UCSD-AML1 (cell line): ENCODE data around the gene DNAAF5.
"Not testable (repeated sequence)": the region's sequence is repeated elsewhere in the genome, so short reads cannot be mapped to it uniquely, and the experiment has no call there.

ENCODE experiments used
- DNase-seq: peaks from one replicate; lab custom pipeline; 2025; ENCODE audit not compliant: unreplicated experiment; lab: John Stamatoyannopoulos, UW

DNAAF5 gene

GRCh38 chr7:802500-803242 is 76.2 kb downstream of the DNAAF5 start:
- no peak for DNase-seq

DNA sequence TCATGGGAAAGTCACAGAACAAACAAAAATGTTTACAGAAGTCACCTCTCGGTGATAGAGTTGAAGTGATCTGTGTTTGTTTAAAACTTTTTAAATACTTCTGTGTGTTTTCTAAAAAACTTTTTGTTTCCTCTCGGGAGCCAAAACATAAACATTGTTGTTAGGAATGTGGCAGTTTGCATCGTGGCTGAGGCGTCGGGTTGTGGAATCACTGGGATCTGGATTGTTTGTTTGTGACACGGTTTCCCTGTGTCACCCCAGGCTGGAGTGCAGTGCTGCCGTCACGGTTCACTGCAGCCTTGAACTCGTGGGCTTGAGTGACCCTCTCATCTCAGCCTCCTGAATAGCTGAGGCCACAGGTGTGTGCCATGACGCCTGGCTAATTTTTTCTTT is 76.7 kb downstream of the DNAAF5 start:
- DNase-seq, result no peak

GRCh38 chr7:803796-804195 is 77.3 kb downstream of the DNAAF5 start:
- not testable (repeated sequence) for DNase-seq

DNA sequence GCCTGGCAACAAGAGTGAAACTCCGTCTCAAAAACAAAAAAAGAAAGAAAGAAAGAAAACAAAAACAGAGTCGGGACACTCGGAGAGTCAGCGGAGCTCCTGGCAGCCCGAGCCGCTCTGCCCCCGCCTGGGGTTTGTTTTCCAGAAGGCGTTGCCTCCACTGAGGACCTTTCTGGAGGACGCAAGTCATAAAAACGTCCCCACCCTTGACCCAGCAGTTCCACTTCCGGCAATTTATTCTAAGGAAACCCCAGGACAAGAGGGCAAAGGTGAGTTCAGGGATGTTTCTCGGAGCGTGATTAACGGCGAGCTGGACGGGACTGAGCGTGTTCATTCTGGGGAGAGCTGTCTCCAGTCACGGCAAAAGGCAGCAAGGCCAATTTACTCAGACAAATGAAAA is 78.8 kb downstream of the DNAAF5 start:
- no peak for DNase-seq

DNA sequence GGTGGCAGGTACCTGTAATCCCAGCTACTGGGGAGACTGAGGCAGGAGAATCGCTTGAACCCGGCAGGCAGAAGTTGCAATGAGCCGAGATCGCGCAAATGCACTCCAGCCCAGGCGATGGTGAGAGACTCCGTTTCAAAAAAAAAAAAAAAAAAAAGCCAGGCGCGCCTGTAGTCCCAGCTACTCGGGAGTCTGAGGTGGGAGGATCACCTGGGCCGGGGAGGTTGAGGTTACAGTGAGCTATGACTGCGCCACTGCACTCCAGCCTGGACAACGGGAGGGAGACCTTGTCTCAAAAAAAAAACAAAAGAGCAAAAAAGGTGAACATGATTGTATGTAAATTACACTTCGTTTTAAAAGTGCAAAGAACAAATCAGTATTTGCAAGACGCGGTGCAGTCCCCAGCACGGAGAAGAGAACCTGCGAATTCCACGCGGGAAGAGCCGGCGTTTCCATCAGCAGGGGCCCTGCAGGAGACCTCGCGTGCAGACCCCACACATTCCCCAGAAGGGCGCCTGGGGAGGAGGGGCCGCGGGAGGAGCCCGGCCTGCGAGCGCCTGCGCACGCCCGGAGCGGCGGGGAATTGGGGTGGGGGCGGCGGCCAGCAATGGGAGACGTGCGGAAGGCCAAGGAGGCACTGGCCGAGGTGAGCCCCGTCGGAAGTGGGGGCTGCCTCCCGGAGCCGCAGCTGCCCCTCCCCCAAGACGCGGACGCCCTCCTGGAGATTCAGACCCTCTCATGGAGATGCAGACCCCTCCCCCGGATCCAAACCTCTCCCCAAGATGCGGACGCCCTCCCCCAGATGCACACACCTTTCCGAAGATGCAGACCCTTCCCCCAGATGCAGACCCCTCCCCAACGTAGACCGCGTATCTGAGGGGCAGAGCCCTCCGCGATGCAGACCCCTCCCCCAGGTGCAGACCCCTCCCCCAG is 89.1 kb downstream of the DNAAF5 start:
- DNase-seq, result no peak

GRCh38 chr7:816300-816750 is 89.8 kb downstream of the DNAAF5 start:
- DNase-seq, result peak; percentile 90

DNA sequence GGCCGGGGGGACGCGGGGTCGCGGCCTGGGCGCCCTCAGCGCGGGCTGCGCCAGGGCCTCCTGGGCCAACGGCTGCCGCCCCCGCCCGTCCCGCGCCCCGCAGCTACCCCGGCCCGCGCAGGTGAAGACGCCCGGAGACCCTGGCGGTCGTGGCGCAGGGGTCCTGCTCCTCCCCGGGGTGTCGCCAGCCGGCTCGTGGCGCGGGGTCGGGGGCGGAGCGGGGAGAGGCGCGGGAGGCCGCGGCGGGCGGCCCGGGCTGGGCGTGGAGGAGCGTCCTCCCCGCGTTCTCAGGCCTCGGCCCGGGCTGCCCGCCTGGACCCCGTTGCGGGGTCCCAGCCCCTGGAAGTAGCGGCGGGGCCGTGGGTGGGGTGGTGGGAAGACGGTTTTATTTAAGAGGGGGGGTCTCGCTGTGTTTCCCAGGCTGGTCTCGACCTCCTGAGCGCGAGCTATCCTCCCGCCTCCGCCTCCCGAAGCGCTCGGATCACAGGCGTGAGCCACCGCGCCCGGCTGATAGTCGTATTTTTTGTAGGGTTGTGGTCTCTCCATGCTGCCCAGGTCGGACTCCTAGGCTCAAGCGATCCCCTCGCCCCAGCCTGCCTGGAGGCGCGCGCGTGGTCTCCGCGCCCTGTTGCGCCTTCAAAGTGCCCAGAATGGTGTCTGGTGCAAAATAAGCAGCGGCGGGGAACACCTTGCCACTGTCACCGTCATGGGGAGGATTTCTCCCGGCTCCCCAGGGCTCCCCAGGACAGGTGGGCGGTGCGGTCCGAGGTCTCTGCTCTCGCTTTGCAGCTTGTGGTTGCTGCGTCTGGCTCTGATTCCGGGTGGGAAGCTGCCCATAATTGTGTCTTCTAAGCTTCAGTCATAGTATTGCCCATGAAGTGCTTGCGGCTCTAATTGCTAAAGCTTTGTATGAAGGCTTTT is 90.5 kb downstream of the DNAAF5 start:
- no peak for DNase-seq

GRCh38 chr7:818031-818699 is 91.7 kb downstream of the DNAAF5 start:
- DNase-seq, result no peak

GRCh38 chr7:820341-820740 is 93.8 kb downstream of the DNAAF5 start:
- DNase-seq, result no peak

DNA sequence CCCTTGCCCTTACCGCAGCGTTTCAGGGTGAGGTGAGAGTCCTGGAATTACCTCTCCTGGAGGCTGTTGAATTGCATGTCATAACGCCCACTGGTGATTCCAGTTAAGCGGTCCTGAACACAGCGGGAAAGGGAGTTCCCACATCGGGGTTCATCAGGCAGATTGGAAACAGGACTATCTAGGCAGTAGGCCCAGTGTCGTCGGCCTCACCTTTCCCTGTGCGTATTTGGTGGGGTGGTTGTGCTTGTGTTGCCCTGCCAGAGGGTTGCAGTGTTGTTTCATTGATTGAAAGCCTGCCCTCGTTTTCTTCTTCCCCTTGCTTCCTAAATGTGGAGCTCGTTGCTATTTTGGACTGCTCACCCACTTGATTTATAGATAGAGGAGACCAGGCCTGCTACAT is 95.2 kb downstream of the DNAAF5 start:
- DNase-seq, result no peak

GRCh38 chr7:822692-823276 is 96.3 kb downstream of the DNAAF5 start:
- no peak for DNase-seq

DNA sequence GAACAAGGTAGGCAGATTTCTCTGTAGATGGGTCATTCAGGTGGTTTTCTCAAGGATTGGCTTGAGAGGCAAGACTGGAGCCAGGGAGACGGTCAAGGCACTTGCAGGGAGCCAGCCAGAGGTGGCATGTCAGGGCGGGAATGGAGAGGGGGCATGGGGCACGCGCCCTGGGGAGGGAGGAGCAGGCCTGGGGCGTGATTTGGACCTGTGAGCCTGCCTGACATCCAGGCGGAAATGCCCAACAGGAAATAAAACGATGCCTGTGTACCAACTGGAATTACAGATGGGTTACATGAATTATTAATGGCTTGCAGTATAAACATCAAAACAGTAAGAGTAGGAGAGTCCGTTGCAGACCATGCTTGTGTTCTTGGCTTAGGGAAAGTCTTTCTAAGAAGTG is 97.2 kb downstream of the DNAAF5 start:
- no peak for DNase-seq

DNA sequence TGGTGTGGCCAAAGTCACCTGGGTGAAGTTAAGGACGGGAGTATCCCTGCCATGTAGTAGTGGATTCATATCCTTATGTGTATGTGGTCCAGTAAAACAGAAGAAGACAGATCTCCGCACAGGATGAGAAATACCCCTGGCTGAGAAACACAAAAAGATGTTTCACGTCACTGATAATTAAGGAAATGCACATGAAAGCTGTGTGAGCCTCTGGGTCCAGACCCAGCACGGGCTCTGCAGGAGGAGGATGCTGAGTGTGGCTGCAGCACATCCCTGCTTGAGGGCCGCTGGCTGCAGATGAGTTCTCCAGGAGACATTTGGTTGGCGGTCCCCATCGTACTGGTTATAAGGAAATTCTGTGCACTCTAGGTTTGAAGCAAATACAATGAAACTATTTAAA is 97.6 kb downstream of the DNAAF5 start:
- DNase-seq, result no peak

DNA sequence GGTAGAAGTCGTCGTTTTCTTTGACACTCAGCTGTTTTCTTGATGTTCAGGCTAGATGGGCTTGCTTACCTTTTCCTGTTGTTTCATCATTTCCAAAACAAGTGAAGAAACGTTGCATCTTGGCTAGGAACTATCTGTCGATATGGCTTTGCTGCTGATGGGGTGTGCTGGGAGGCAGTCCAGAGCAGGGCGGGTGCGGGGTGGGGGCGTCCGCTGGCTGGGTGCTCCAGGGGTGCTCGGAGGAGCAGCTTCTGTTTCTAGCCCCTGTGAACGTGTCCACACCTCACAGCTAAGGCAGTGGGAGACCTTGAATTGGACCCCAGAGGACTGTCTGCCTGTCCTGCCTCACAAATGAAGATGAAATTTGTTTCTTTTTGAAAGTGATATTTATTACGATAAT is 98.2 kb downstream of the DNAAF5 start:
- DNase-seq, result no peak

GRCh38 chr7:825386-825785 is 98.9 kb downstream of the DNAAF5 start:
- DNase-seq, result no peak

DNA sequence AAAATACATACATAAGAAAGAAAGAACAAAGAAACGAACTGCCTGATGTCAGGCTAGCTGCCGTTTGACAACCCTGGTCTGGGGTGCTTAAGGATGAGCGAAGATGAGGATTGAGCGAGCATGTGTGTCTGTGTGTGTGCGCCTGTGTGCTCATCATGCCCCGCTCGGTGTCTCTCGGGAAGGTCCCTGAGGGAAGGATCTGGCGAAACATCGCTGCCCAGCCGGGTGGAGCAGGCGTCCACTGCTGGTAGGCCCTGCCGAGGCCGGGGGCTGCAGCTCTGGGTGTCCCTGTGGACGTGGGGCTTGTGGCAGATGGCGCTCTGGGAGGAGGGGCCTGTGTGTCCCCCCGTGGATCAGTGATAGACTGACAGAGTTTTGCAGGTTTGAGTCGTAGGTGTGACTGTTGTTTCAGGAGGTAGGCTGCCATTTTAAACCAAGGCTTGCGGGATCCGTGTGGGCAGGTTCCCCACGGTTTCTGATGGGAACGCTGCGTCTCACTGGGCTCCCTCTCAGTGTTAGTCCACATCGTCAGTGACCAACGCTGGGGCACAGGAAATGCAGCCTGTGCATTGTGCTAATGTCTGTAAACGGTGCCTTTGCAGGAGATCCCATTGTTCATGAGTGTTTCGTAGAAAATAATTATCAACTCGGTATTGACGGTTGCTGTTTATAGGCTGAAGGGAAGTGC is 99.9 kb downstream of the DNAAF5 start:
- DNase-seq, result no peak

DNA sequence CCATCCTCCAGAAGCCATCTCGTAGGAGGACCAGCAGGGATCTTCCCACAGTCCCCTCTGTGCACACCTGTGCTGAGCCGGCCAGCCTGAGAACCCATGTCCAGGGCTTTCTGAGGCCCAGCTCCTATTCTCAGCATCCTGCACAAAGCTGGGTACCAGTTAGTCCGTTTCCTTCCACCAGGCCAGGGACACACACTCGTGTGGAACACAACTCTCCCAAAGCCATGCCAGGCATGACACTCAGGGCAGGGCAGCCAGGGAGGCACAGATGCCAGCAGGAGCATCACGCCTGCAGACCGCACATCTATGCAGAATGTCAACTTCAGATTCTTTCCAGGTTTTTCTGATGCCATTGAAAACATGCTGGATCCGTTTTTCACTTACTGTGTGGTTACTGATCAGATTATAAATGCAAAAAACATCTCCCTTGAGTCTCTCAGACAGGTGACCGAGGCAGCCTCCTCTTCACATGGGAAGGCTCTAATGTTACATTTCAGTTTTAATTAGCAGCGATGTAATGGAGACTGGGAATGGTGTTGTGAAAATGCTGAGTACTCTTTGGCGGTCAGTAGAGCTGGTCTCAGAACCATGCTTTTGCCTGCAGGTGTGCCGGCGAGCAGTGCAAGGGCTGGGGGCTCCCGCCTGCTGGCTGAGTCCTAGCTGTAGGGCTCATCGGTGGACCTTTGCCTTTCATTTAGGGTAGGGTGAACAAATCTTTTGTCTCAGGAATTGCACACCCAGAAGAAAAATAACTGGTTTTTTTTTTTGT is 102.5 kb downstream of the DNAAF5 start:
- no peak for DNase-seq

DNA sequence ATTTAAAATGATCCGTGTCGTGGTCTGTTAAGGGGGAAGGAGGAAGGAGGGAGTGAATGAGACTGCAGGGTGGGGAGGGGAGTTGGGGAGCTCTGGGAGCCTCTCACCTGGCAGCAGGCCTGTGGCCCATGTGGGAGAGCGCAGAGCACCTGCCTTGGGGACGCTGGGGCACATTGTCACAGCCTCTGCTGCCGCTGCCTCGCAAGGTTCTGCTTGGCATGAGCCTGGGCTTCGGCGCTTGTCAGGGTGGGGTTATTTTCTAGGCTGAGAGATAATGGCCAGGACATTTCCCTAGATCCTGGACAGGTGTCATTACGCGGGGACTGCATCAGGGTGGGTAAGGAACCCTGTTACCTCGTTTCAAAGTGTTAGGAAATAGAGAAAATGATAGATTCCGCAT is 103.6 kb downstream of the DNAAF5 start:
- no peak for DNase-seq

DNA sequence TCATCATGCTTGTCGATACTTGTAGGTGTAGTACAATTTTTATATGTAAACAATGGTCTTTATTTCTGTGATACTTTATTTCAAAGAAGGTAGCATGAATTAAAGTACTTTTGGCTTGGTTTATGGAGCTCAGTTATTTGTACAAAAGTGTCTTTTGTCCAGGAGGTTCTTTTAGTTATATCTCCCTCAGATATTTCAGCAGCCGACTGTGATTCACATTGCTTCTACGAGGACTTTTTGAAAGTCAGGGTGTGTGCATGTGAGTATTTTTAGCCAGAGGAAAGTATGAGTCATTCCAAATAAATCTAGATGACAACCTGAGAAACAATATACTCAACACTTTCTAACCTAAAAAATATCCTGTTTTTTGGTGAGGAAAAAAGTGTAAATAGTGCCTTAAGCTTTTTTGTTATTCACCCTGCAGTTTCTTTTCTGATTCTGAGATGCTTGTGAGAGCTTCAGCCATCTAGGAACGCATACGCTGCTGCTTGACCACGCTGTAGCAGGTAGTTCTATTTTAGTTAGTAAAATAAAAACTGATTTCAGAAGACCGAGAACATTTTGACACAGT is 105.2 kb downstream of the DNAAF5 start:
- no peak for DNase-seq
